Measurements from ENCODE around the gene GOLPH3. TPM values are rescaled to one million over a fixed set of nuclear protein-coding genes. Genes with fewer than 3 reads are reported as not detected.

The GOLPH3 gene
- 69.2 TPM for total RNA-seq (2021; ENCODE audit: unreplicated experiment)
- 31.2 and 32.0 TPM in 2 replicates for polyA plus RNA-seq (2012)
- percentile 94 among the genes with signal in this experiment for Bru-seq, nascent RNA
- percentile 88 among the genes with signal in this experiment for BruChase-seq, experiment 1, labeled RNA remaining after a 6-hour chase
- percentile 91 among the genes with signal in this experiment for BruChase-seq, experiment 2, labeled RNA remaining after a 2-hour chase
- long read RNA-seq, transcript GOLPH3-201 (4 exons, 2,721 nt): major isoform, 229 of 234 reads
- long read RNA-seq, partial matches to known transcripts: 0 of 234 reads
- long read RNA-seq, other reads (novel, unspliced or antisense): 3 of 234 reads

- H3K4me2 ChIP-seq (ENCODE audit: low read length): peak within 1 kb of the TSS; percentile 96
- H3K9me3 ChIP-seq (ENCODE audit: control insufficient read depth in 1 of 2, insufficient read depth in 1 of 2, low read depth in 1 of 2, low read length in 2 of 2): no peaks in the 10 kb centered on the region
- H3K27me3 ChIP-seq (ENCODE audit: insufficient read depth, low read length): no peaks in the 10 kb centered on the region
- H3K27ac ChIP-seq (ENCODE audit: low read depth, low read length): peak within 1 kb of the TSS; percentile 100
- ATAC-seq (peak; percentile 86), DNase-seq (ENCODE audit: low read depth, low spot score) (peak; percentile 61)
- peaks cover 48% of the 10 kb centered on the region for H3K79me2 ChIP-seq (ENCODE audit: insufficient read depth, low read length)
- H3K4me1 ChIP-seq (ENCODE audit: control insufficient read depth in 1 of 2, insufficient read depth in 2 of 2, low read length in 2 of 2): peaks cover 18 to 38% of the 10 kb centered on the region in 2 experiments
- H3K9me2 ChIP-seq (ENCODE audit: insufficient read depth): no peaks in the 10 kb centered on the region
- H3K4me3 ChIP-seq (replicated peaks in 1 of 2; ENCODE audit: low read depth in 1 of 2, low read length in 2 of 2): peak within 1 kb of the TSS; percentile 70 to 93
- 0 out of 2 replicates have a peak, but pooled peaks cover 16% of the 10 kb centered on the region for H4K20me1 ChIP-seq (ENCODE audit: insufficient read depth)
- TSS peak; percentile 93 for BruUV-seq (replicated peaks)
- TF ChIP-seq ZNF274 (IDR thresholded peaks at IDR 0.05; ENCODE audit: low read depth, low read length) (no peak), CBX3 (IDR thresholded peaks at IDR 0.05; ENCODE audit: low read depth) (no peak), CEBPB (IDR thresholded peaks at IDR 0.05; ENCODE audit: low read depth) (no peak), TCF7L2 (IDR thresholded peaks at IDR 0.05; ENCODE audit: borderline replicate concordance, extremely low read depth, insufficient read depth, insufficient read length) (peak; percentile 36), EGR1 (IDR thresholded peaks at IDR 0.05; ENCODE audit: low read depth) (peak; percentile 74), YY1 (IDR thresholded peaks at IDR 0.05; ENCODE audit: extremely low read depth, insufficient replicate concordance, low read depth, low read length) (peak; percentile 96), POLR2AphosphoS5 (IDR thresholded peaks at IDR 0.05; ENCODE audit: low read depth, low read length) (peak; percentile 96), ZFX (IDR thresholded peaks at IDR 0.05) (peak; percentile 93), FOSL1 (IDR thresholded peaks at IDR 0.05; ENCODE audit: low read depth) (no peak), POLR2A (IDR thresholded peaks at IDR 0.05; ENCODE audit: borderline replicate concordance, extremely low read depth, insufficient read depth, insufficient read length) (peak; percentile 82), SIN3A (IDR thresholded peaks at IDR 0.05; ENCODE audit: low read depth) (peak; percentile 70; the same call in 1 of the 2 replicates), EZH2phosphoT487 (IDR thresholded peaks at IDR 0.05; ENCODE audit: borderline replicate concordance) (no peak), JUND (IDR thresholded peaks at IDR 0.05) (peak; percentile 7; the same call in 1 of the 2 replicates), SP1 (IDR thresholded peaks at IDR 0.05; ENCODE audit: low read depth) (no peak), SRF (IDR thresholded peaks at IDR 0.05; ENCODE audit: low read depth) (no peak)
- TF ChIP-seq, protein P1, sequence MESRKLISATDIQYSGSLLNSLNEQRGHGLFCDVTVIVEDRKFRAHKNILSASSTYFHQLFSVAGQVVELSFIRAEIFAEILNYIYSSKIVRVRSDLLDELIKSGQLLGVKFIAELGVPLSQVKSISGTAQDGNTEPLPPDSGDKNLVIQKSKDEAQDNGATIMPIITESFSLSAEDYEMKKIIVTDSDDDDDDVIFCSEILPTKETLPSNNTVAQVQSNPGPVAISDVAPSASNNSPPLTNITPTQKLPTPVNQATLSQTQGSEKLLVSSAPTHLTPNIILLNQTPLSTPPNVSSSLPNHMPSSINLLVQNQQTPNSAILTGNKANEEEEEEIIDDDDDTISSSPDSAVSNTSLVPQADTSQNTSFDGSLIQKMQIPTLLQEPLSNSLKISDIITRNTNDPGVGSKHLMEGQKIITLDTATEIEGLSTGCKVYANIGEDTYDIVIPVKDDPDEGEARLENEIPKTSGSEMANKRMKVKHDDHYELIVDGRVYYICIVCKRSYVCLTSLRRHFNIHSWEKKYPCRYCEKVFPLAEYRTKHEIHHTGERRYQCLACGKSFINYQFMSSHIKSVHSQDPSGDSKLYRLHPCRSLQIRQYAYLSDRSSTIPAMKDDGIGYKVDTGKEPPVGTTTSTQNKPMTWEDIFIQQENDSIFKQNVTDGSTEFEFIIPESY (IDR thresholded peaks at IDR 0.05; ENCODE audit: extremely low read depth, insufficient replicate concordance, low read length): no peak
- TF ChIP-seq, protein P2, sequence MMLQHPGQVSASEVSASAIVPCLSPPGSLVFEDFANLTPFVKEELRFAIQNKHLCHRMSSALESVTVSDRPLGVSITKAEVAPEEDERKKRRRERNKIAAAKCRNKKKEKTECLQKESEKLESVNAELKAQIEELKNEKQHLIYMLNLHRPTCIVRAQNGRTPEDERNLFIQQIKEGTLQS (IDR thresholded peaks at IDR 0.05): no peak
- TF ChIP-seq, protein P3, sequence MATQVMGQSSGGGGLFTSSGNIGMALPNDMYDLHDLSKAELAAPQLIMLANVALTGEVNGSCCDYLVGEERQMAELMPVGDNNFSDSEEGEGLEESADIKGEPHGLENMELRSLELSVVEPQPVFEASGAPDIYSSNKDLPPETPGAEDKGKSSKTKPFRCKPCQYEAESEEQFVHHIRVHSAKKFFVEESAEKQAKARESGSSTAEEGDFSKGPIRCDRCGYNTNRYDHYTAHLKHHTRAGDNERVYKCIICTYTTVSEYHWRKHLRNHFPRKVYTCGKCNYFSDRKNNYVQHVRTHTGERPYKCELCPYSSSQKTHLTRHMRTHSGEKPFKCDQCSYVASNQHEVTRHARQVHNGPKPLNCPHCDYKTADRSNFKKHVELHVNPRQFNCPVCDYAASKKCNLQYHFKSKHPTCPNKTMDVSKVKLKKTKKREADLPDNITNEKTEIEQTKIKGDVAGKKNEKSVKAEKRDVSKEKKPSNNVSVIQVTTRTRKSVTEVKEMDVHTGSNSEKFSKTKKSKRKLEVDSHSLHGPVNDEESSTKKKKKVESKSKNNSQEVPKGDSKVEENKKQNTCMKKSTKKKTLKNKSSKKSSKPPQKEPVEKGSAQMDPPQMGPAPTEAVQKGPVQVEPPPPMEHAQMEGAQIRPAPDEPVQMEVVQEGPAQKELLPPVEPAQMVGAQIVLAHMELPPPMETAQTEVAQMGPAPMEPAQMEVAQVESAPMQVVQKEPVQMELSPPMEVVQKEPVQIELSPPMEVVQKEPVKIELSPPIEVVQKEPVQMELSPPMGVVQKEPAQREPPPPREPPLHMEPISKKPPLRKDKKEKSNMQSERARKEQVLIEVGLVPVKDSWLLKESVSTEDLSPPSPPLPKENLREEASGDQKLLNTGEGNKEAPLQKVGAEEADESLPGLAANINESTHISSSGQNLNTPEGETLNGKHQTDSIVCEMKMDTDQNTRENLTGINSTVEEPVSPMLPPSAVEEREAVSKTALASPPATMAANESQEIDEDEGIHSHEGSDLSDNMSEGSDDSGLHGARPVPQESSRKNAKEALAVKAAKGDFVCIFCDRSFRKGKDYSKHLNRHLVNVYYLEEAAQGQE (IDR thresholded peaks at IDR 0.05; ENCODE audit: low read depth): no peak
- TF ChIP-seq, protein P4, sequence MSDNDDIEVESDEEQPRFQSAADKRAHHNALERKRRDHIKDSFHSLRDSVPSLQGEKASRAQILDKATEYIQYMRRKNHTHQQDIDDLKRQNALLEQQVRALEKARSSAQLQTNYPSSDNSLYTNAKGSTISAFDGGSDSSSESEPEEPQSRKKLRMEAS (IDR thresholded peaks at IDR 0.05): peak; percentile 51
- ChIA-PET RAD21 (ENCODE audit: low non-redundant PET in 1 of 2, low total read pairs in 2 of 2, uncharacterized antibody in 2 of 2, unreplicated experiment in 2 of 2) (no interaction called here), CTCF (interaction anchor here (1.2 kb wide), 1 partner anchor 58 kb away, joined by 3 read pairs; no protein-coding TSS in a partner anchor), POLR2A (interaction anchor here (0.9 kb wide), 1 partner anchor 12 kb away, joined by 3 read pairs; no protein-coding TSS in a partner anchor)
- H2AFZ ChIP-seq (ENCODE audit: low read depth, low read length, poor library complexity, severe bottlenecking): peak within 1 kb of the TSS; percentile 10
- H3K36me3 ChIP-seq (ENCODE audit: control insufficient read depth in 1 of 2, insufficient read depth in 2 of 2, low read length in 2 of 2): peaks cover 10 to 15% of the 10 kb centered on the region in 2 experiments
- intact Hi-C loops (cut with micrococcal nuclease): loop anchor here (1.0 to 5.0 kb wide), 2 partner anchors 139 to 153 kb away; no protein-coding TSS in a partner anchor
- H3K9ac ChIP-seq (ENCODE audit: low read length): peak within 1 kb of the TSS; percentile 94
Measured at GRCh38 chr5:32174011-32174870, at the start of gene GOLPH3. Gene GOLPH3, minus strand, starts transcription at chr5:32174319. Its CDS starts 285 bp downstream, at chr5:32174034.

Data from HCT116 (cell line).